Measurements from ENCODE around the gene SLC6A1. TPM values are rescaled to one million over a fixed set of nuclear protein-coding genes. Genes with fewer than 3 reads are reported as not detected.

SLC6A1 gene
- total RNA-seq, 6 experiments from 2014 or later = 14.5 to 70.1 (median 37.3) TPM

DNA sequence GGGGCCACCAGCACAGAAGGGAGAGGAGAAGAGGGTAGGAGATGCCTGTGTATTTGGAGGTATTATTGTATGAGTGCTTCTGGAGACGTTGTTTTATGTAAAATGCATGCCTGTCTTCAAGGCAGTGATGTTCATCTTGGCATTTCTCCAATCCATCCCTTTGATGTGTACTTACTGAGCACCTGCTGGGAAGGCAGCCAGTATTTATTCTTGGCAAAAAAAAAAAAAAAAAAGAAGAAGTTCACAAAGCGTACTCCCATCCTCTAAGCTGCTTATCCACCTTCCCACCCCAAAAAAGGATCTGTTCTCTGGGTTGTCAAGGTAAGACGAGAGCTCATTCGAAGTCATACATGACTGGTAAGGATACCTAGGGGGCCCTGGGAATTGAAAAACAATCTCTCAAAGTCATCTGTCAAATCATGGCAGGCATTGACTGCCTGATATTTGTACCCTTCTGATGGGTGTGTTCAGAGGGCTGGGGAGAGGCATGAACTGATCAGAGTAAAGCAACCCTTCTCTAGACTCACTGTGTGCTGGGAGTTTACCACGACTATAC is 30.0 kb upstream of the SLC6A1 start:
- no peaks in the 10 kb centered on the region for H3K27me3 ChIP-seq
- DNase-seq = no peak
- no peaks in the 10 kb centered on the region for H3K4me1 ChIP-seq
- H3K9me3 ChIP-seq = no peaks in the 10 kb centered on the region
- H3K36me3 ChIP-seq = no peaks in the 10 kb centered on the region
- intact Hi-C loops (cut with DNase I) = no loop called here
- TF ChIP-seq POLR2A (IDR thresholded peaks at IDR 0.05) (no peak), CTCF (IDR thresholded peaks at IDR 0.05) (no peak)
- H3K27ac ChIP-seq = no peak overlapping the region
- peak in 3 of 4 donors; percentile 24 to 69 (median 61) for ATAC-seq
- WGBS (ENCODE audit: insufficient coverage, low coverage, low lambda C conversion rate, missing lambda C conversion rate) = 59% methylated on average over 5 of the region's 5 CpGs
- H3K4me3 ChIP-seq = no peak overlapping the region

DNA sequence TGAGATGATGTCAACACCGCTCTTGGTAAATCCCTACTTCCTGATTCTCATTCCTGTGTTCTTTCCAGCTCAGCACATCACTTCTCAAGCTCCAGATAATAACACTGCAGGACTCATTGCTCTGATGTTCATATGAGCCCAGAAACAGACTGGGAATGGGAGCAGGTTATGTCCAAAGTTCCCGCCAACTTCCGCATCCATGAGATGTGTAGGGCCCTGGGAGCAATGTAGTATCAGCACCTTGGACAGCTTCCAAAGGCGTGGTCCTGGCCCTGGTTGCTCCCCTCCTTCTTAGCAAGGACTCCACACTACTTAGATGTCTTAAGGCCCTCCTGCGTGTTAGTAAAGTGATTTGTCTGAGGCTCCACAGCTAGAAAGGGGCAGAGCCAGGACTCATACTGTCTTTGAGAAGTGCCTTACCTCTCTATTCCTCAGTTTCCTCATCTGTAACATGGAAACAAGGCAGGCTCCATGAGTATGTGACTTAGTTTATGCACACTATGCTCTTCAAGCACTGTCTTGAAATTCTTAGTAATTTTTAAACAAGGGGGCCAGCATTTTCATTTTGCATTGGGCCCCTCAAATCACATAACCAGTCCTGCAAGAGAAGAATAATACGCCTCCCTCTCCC is 27.9 kb upstream of the SLC6A1 start:
- H3K4me1 ChIP-seq = no peaks in the 10 kb centered on the region
- ATAC-seq (no peak), DNase-seq (no peak)
- no peak overlapping the region for H3K4me3 ChIP-seq
- 58% methylated on average over 4 of the region's 6 CpGs for WGBS (ENCODE audit: insufficient coverage, low coverage, low lambda C conversion rate, missing lambda C conversion rate)
- H3K27me3 ChIP-seq = no peaks in the 10 kb centered on the region
- no peaks in the 10 kb centered on the region for H3K9me3 ChIP-seq
- H3K36me3 ChIP-seq = no peaks in the 10 kb centered on the region
- no peak overlapping the region for H3K27ac ChIP-seq
- TF ChIP-seq CTCF (IDR thresholded peaks at IDR 0.05) = no peak
- TF ChIP-seq POLR2A (IDR thresholded peaks at IDR 0.05) = no peak
- intact Hi-C loops (cut with DNase I) = no loop called here

DNA sequence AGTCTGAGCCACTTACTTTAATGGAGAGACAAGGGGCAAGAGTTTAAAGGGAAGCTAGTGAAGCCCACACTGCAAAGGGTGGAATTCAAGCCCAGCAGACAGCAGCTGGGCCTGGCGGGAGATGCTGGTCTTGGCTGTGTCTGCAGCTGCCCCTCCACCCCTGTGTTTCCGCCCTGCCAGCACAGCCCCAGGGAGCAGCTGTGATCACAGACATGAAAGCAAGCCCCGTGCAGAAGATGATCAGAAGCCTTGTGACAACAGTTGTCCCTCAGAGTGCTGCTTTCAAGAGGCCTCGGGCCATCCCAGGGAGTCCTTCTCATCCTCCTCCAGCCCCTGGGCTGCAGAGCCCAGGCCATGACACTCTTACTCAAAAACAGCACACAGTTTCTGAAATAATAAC is 24.1 kb upstream of the SLC6A1 start:
- no peak for ATAC-seq
- 60% methylated on average over 1 of the region's 4 CpGs for WGBS (ENCODE audit: insufficient coverage, low coverage, low lambda C conversion rate, missing lambda C conversion rate)

GRCh38 chr3:10970306-10970960 is 22.1 kb upstream of the SLC6A1 start:
- no peaks in the 10 kb centered on the region for H3K27me3 ChIP-seq
- no peak for TF ChIP-seq CTCF (IDR thresholded peaks at IDR 0.05)
- TF ChIP-seq POLR2A (IDR thresholded peaks at IDR 0.05) = no peak
- H3K4me3 ChIP-seq = no peak overlapping the region
- peak in 1 of 3 donors; percentile 15 for DNase-seq
- ATAC-seq = no peak
- no peaks in the 10 kb centered on the region for H3K9me3 ChIP-seq
- WGBS (ENCODE audit: insufficient coverage, low coverage, low lambda C conversion rate, missing lambda C conversion rate) = 93% methylated on average over 2 of the region's 5 CpGs
- no peaks in the 10 kb centered on the region for H3K4me1 ChIP-seq
- intact Hi-C loops (cut with DNase I) = no loop called here
- no peak overlapping the region for H3K27ac ChIP-seq
- no peaks in the 10 kb centered on the region for H3K36me3 ChIP-seq

More for the DNA sequence above, 24.1 kb upstream of the SLC6A1 start:
- Histone ChIP-seq H3K4me3 (no peak overlapping the region), H3K4me1 (no peaks in the 10 kb centered on the region), H3K36me3 (no peaks in the 10 kb centered on the region), H3K9me3 (no peaks in the 10 kb centered on the region), H3K27ac (no peak overlapping the region), H3K27me3 (no peaks in the 10 kb centered on the region)
- DNase-seq = peak in 1 of 3 donors; percentile 35
- intact Hi-C loops (cut with DNase I) = no loop called here
- TF ChIP-seq POLR2A (IDR thresholded peaks at IDR 0.05) (no peak), CTCF (IDR thresholded peaks at IDR 0.05) (no peak)
